HepG2 (cell line): ENCODE measurements around the gene SH2D3C. TPM values are rescaled to one million over a fixed set of nuclear protein-coding genes. Genes with fewer than 3 reads are reported as not detected.
A peak's percentile ranks its signal among the peaks of the same experiment; 100 is the strongest.

Experiments
- BORCS8-MEF2B ChIP-seq: sonication (generic); formaldehyde crosslinking; IDR thresholded peaks from 2 replicates; pipeline ENCODE4 v1.8.0; 2022; ENCODE audit warnings: mild to moderate bottlenecking, missing genetic modification reagents
- CHD2 ChIP-seq: IDR thresholded peaks from 2 replicates; pipeline ENCODE4 v1.6.1; 2011; ENCODE audit warnings: low read depth, low read length, improper control_type of control experiment
- GATA4 ChIP-seq: sonication (generic); IDR thresholded peaks from 2 replicates; pipeline ENCODE4 v1.6.1; 2016; ENCODE audit warnings: antibody characterized with exemption, low read depth, borderline replicate concordance
- GATAD1 ChIP-seq: IDR thresholded peaks from 2 replicates; pipeline ENCODE4 v1.6.1; 2016; ENCODE audit warnings: missing genetic modification reagents, missing compliant biosample characterization
- GTF3A ChIP-seq: sonication (generic); formaldehyde crosslinking; conservative IDR thresholded peaks from 2 replicates; pipeline ENCODE4 v1.4.0; 2020; ENCODE audit warnings: mild to moderate bottlenecking, missing genetic modification reagents
- HNF1B ChIP-seq: sonication (generic); formaldehyde crosslinking; IDR thresholded peaks from 2 replicates; pipeline ENCODE4 v1.5.1; 2020; ENCODE audit warnings: mild to moderate bottlenecking, moderate library complexity, missing genetic modification reagents
- KLF15 ChIP-seq: sonication (generic); formaldehyde crosslinking; IDR thresholded peaks from 2 replicates; pipeline ENCODE4 v1.8.1; 2023; ENCODE audit warnings: borderline replicate concordance, mild to moderate bottlenecking, inconsistent platforms, missing genetic modification reagents, mixed read lengths
- POLR2A ChIP-seq, 2 experiments: IDR thresholded peaks; 2 replicates each; pipeline ENCODE4 v1.6.1; 2011; ENCODE audit warnings: low read depth in 2 of 2, low read length in 2 of 2, mild to moderate bottlenecking in 1 of 2, moderate library complexity in 1 of 2; ENCODE audit not compliant: insufficient read depth in 1 of 2
- RBFOX2 ChIP-seq: fragments of 200-400 bp; formaldehyde crosslinking; IDR thresholded peaks from 2 replicates; pipeline ENCODE4 v1.6.1; 2017; ENCODE audit warnings: low read depth, mild to moderate bottlenecking, low read length
- SP4 ChIP-seq: sonication (generic); formaldehyde crosslinking; IDR thresholded peaks from 2 replicates; pipeline ENCODE4 v1.8.1; 2023; ENCODE audit warnings: mild to moderate bottlenecking, missing genetic modification reagents
- YY1 ChIP-seq: IDR thresholded peaks from 2 replicates; pipeline ENCODE4 v1.6.1; 2011; ENCODE audit warnings: low read length, low read depth, moderate library complexity, mild to moderate bottlenecking; ENCODE audit not compliant: insufficient read depth, insufficient replicate concordance
- ZFY ChIP-seq: sonication (generic); formaldehyde crosslinking; IDR thresholded peaks from 2 replicates; pipeline ENCODE4 v1.4.0; 2020; ENCODE audit warnings: missing genetic modification reagents
- ZNF317 ChIP-seq: sonication (generic); formaldehyde crosslinking; IDR thresholded peaks from 2 replicates; pipeline ENCODE4 v1.5.0; 2020; ENCODE audit warnings: mild to moderate bottlenecking, missing genetic modification reagents
- ZNF501 ChIP-seq: sonication (generic); formaldehyde crosslinking; IDR thresholded peaks from 2 replicates; pipeline ENCODE4 v1.5.1; 2020; ENCODE audit warnings: mild to moderate bottlenecking, moderate library complexity, missing genetic modification reagents
- ZNF547 ChIP-seq: sonication (generic); formaldehyde crosslinking; IDR thresholded peaks from 2 replicates; pipeline ENCODE4 v1.5.1; 2020; ENCODE audit warnings: mild to moderate bottlenecking, missing genetic modification reagents
- ZNF777 ChIP-seq: sonication (generic); formaldehyde crosslinking; IDR thresholded peaks from 2 replicates; pipeline ENCODE4 v1.4.0; 2020; ENCODE audit warnings: missing genetic modification reagents
- ZXDC ChIP-seq: sonication (generic); formaldehyde crosslinking; IDR thresholded peaks from 2 replicates; pipeline ENCODE4 v1.5.0; 2020; ENCODE audit warnings: mild to moderate bottlenecking, missing genetic modification reagents
- polyA plus RNA-seq, 8 experiments: library from polyadenylated mRNA; depleted of rRNA in 3 of 8; stranded (reverse) in 7 of 8; unstranded in 1 of 8; fragments of >200 nt; fragmentation: Illumina TruSeq in 4 of 8; extraction: Trizol in 4 of 8; gene quantifications; 2 replicates each; pipeline versions ENCODE4 v1.2.1 to v1.2.3, GENCODE V29; 2011 to 2016; ENCODE audit warnings: low read depth in 4 of 8, missing spikeins in 1 of 8, mixed read lengths in 1 of 8; ENCODE audit not compliant: insufficient read depth in 1 of 8
- total RNA-seq, 5 experiments: library from RNA; depleted of rRNA; stranded (reverse); fragments of >200 nt; fragmentation: Illumina TruSeq; extraction: Trizol; gene quantifications; 2 replicates each; pipeline ENCODE4 v1.2.3, GENCODE V29; 2016; ENCODE audit warnings: low read depth in 1 of 5
- TF ChIP-seq, protein P1 (sequence below): sonication (generic); formaldehyde crosslinking; IDR thresholded peaks from 2 replicates; pipeline ENCODE4 v1.8.0; 2022; ENCODE audit warnings: missing genetic modification reagents, low read depth, mild to moderate bottlenecking, borderline replicate concordance
- TF ChIP-seq, protein P2 (sequence below): sonication (generic); formaldehyde crosslinking; IDR thresholded peaks from 2 replicates; pipeline ENCODE4 v1.4.0; 2020; ENCODE audit warnings: missing genetic modification reagents
- TF ChIP-seq, protein P3 (sequence below): sonication (generic); formaldehyde crosslinking; IDR thresholded peaks from 2 replicates; pipeline ENCODE4 v1.5.0; 2020; ENCODE audit warnings: mild to moderate bottlenecking, low read depth, missing genetic modification reagents, borderline replicate concordance

The SH2D3C gene
- total and polyA plus RNA-seq, 2 of the 13 experiments (the other 11 are each of a cell fraction or from before 2014, with no cell fraction given): not detected

- peak; percentile 39; the same call in 1 of the 2 replicates for TF ChIP-seq ZXDC (CRISPR knock-in tag)
- 0 out of 2 replicates have a peak, but pooled peaks have one; percentile 47 for TF ChIP-seq ZNF317 (CRISPR knock-in tag)
- TF ChIP-seq HNF1B (CRISPR knock-in tag): peak; percentile 4; the same call in 1 of the 2 replicates
- peak; percentile 98 for TF ChIP-seq ZFY (CRISPR knock-in tag)
- TF ChIP-seq RBFOX2: peak; percentile 94
- TF ChIP-seq, protein P1, sequence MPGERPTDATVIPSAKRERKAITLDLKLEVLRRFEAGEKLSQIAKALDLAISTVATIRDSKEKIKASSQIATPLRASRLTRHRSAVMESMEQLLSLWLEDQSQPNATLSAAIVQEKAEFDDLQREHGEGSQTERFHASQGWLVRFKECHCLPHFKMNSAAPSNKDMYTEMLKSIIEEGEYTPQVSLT (CRISPR knock-in tag): peak; percentile 44; the same call in 1 of the 2 replicates
- peak; percentile 62 for TF ChIP-seq BORCS8-MEF2B (CRISPR knock-in tag)
- TF ChIP-seq, protein P2, sequence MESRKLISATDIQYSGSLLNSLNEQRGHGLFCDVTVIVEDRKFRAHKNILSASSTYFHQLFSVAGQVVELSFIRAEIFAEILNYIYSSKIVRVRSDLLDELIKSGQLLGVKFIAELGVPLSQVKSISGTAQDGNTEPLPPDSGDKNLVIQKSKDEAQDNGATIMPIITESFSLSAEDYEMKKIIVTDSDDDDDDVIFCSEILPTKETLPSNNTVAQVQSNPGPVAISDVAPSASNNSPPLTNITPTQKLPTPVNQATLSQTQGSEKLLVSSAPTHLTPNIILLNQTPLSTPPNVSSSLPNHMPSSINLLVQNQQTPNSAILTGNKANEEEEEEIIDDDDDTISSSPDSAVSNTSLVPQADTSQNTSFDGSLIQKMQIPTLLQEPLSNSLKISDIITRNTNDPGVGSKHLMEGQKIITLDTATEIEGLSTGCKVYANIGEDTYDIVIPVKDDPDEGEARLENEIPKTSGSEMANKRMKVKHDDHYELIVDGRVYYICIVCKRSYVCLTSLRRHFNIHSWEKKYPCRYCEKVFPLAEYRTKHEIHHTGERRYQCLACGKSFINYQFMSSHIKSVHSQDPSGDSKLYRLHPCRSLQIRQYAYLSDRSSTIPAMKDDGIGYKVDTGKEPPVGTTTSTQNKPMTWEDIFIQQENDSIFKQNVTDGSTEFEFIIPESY (CRISPR knock-in tag): no peak
- TF ChIP-seq, protein P3, sequence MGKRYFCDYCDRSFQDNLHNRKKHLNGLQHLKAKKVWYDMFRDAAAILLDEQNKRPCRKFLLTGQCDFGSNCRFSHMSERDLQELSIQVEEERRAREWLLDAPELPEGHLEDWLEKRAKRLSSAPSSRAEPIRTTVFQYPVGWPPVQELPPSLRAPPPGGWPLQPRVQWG (CRISPR knock-in tag): no peak
- TF ChIP-seq KLF15 (CRISPR knock-in tag): peak; percentile 35; the same call in 1 of the 2 replicates
- peak; percentile 66 for TF ChIP-seq YY1
- TF ChIP-seq GATAD1: peak; percentile 63; the same call in 1 of the 2 replicates
- TF ChIP-seq GTF3A (CRISPR knock-in tag): no peak; the same call in 1 of the 2 replicates
- TF ChIP-seq GATA4: no peak; the same call in none of the 2 replicates
- TF ChIP-seq CHD2: peak; percentile 38; the same call in 1 of the 2 replicates
- peak; percentile 67 to 72 for TF ChIP-seq POLR2A (IDR thresholded peaks at IDR 0.05; ENCODE audit: insufficient read depth in 1 of 2, low read depth in 2 of 2, low read length in 2 of 2)
- 0 out of 2 replicates have a peak, but pooled peaks have one; percentile 44 for TF ChIP-seq ZNF777 (CRISPR knock-in tag)
- peak; percentile 92 for TF ChIP-seq SP4
- peak; percentile 50; the same call in 1 of the 2 replicates for TF ChIP-seq ZNF501 (CRISPR knock-in tag)
- peak; percentile 88; the same call in 1 of the 2 replicates for TF ChIP-seq ZNF547
These were observed 24.3 kb upstream of the SH2D3C start, which contains the start of gene FPGS (continued) for GRCh38 chr9:127802576-127803443.
